Measurements from ENCODE around the gene CHPF2.

Gene CHPF2

DNA sequence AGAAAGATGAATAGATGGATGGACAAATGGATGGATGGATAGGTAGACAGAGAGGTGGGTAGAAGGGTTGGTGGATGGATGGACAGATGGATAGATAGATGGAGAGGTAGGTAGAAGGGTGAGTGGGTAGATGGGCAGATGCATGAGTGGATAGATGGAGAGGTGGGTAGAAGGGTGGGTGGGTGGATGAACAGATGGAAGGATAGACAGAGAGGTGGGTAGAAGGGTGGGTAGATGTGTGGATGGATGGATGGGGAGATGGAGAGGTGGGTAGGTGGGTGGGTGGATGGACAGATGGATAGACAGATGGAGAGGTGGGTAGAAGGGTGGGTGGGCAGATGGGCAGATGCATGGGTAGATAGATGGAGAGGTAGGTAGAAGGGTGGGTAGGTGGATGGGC is 34.4 kb upstream of the CHPF2 start:
- TF ChIP-seq, protein P1, sequence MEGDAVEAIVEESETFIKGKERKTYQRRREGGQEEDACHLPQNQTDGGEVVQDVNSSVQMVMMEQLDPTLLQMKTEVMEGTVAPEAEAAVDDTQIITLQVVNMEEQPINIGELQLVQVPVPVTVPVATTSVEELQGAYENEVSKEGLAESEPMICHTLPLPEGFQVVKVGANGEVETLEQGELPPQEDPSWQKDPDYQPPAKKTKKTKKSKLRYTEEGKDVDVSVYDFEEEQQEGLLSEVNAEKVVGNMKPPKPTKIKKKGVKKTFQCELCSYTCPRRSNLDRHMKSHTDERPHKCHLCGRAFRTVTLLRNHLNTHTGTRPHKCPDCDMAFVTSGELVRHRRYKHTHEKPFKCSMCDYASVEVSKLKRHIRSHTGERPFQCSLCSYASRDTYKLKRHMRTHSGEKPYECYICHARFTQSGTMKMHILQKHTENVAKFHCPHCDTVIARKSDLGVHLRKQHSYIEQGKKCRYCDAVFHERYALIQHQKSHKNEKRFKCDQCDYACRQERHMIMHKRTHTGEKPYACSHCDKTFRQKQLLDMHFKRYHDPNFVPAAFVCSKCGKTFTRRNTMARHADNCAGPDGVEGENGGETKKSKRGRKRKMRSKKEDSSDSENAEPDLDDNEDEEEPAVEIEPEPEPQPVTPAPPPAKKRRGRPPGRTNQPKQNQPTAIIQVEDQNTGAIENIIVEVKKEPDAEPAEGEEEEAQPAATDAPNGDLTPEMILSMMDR (conservative IDR thresholded peaks at IDR 0.05; ENCODE audit: low read depth, low read length), result no peak
- DNase-seq (ENCODE audit: low read depth), result no peak

DNA sequence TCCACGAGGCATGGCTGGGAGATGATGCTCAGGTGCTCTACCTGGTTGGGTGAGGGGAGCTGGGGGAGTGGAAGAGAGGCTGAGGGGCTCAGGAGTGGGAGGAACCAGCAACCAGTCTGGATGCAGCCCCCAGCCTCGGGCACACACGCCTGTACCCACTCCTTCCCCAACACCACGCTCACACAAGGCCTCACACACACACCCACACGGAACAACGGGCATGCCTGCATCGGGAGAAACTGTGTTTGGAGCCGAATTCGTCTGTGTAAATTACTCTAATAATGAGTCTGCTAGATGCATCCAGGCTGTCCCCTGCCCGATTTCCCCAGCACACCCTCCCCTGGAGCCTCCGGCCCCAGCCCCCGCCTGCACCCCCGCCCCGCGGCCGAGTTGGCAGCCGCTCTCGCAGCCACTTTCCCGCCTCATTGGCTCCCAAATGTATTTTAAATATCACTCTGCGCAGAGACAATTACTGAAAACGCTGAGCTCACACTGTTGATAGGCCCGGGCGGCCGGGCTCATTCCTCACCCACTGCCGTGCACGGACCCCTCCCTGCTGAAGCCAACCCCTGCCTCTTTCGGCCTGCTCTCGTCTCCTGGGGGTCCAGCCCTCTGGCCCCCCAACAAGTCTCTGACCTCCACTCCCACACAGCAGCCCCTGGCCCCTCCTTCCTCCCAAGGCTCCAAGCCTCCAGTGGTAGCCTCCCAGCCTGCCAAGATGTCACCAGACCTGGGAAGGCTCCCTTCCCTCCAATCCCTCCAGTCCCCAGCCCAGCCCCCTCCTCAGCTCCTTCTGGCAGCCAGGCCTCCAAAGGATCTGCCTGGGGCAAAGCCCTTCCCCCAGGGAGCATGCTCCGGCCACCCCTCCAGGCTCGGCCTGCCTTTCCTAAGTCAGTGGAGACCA is 33.1 kb upstream of the CHPF2 start:
- H3K4me3 ChIP-seq (ENCODE audit: low read length), result no peak overlapping the region
- no peak for DNase-seq (ENCODE audit: low read depth)
- TF ChIP-seq, protein P1 (conservative IDR thresholded peaks at IDR 0.05; ENCODE audit: low read depth, low read length), result no peak

More for the DNA sequence above, 34.4 kb upstream of the CHPF2 start:
- H3K4me3 ChIP-seq (ENCODE audit: low read length), result no peak overlapping the region

DNA sequence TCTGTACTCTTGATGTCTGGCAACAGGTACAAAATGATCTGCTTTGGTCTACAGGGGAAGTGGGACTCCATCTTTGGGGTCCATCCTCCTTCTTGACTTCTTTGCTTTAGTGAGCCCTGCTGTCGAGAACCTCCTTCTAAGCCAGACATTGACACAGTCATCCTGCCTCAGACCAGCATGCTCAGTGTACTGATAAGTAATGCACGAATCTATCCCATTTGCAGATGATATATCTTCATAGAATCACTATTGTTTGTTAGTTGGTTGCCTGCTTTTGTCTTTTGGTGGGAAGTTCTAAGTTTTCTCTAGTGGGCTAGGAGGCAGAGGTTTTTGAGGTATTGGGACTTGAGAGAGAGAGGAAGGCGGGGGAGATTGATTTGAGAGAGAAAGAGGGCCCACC is 30.9 kb upstream of the CHPF2 start:
- DNase-seq (ENCODE audit: low read depth), result no peak
- no peak overlapping the region for H3K4me3 ChIP-seq (ENCODE audit: low read length)

DNA sequence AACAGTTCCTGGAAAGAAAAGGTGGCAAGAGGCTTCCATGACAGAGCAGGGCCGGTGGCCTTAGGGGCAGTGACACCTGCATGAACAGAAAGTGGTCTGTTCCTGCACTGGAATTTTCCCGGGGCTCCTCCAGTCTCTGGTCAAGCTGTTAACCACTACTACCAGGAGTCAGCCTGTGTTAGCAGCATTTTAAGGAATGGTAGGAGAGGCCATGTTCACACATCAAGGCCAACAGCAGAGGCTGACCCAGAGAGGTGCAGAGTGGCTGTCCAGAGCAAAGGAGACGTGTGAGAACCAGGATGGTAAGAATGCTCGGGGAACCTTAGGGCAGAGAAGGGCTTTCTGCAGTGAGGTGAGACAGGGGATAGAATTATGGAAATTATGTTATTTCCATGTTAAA is 30.5 kb upstream of the CHPF2 start:
- TF ChIP-seq, protein P1 (conservative IDR thresholded peaks at IDR 0.05; ENCODE audit: low read depth, low read length), result no peak
- DNase-seq (ENCODE audit: low read depth), result no peak
- H3K4me3 ChIP-seq (ENCODE audit: low read length), result no peak overlapping the region

More for the DNA sequence above, 30.9 kb upstream of the CHPF2 start:
- TF ChIP-seq, protein P1 (conservative IDR thresholded peaks at IDR 0.05; ENCODE audit: low read depth, low read length), result no peak

DNA sequence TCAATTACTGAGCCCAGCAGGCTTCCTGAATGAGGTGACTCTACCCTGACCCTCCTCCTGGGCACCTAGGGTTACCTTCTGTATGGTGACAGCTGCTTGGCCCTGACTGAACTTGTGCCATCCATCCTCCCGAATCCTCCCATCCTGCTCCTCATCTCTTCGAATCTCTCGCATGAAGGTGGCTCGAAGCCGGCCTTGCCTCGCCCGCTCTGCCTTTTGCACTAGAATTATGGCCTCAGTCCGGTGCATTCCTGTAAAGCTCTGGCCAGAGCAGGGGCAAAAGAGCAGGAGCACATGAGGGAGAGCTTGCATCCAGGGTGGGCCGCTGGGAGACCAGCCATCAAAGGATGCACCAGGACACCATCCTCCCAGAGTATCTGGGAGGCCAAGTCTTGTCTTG is 29.4 kb upstream of the CHPF2 start:
- DNase-seq (ENCODE audit: low read depth), result no peak
- TF ChIP-seq, protein P1 (conservative IDR thresholded peaks at IDR 0.05; ENCODE audit: low read depth, low read length), result no peak
- H3K4me3 ChIP-seq (ENCODE audit: low read length), result no peak overlapping the region

DNA sequence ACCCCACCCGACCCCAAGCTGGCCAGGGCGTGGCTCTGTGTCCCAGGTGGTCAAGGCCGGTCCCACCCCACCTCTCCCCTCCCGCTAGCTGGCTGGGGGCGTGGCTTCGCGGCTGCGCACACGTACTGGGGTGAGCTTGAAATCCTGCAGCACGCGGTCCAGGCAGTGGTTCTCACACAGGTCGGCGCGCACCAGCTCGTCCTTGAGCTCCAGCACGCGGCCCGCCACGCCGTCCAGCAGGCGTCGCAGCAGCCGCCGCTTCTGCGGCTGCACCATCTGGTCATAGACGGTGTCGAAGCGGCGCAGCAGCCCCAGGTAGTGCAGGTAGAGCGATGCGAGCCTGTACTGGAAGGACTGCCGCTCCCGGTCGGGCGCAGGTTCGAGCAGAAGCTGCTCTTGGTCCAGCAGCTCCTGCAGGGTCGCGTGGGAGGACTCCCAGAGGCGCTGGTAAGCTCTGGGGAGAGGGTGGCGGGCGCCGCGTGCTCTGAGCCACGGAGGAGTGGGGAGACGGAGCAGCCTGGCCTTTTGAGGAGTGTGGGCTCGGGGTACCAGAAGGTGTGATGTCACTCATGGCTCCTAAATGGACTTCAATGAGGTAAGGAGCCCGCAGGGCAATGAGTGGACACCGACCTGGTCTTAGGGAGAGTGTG is 27.8 kb upstream of the CHPF2 start:
- DNase-seq (ENCODE audit: low read depth), result no peak
- TF ChIP-seq, protein P1 (conservative IDR thresholded peaks at IDR 0.05; ENCODE audit: low read depth, low read length), result no peak
- no peak overlapping the region for H3K4me3 ChIP-seq (ENCODE audit: low read length)

Measured in retinal pigment epithelial cell (primary cell).